Astrocyte (in vitro differentiated cells and primary cell): ENCODE results near the gene LAMA1.

ENCODE experiments used
- CTCF ChIP-seq: IDR thresholded peaks from 2 replicates; pipeline ENCODE4 v1.5.1; 2011; ENCODE audit warnings: low read depth, mild to moderate bottlenecking, inconsistent platforms, low read length, moderate library complexity; ENCODE audit not compliant: insufficient read depth
- EZH2 ChIP-seq: IDR thresholded peaks from 2 replicates; pipeline ENCODE4 v1.6.1; 2012; ENCODE audit warnings: mild to moderate bottlenecking, low read length, inconsistent platforms; ENCODE audit not compliant: insufficient read depth

- TF ChIP-seq CTCF, result no peak
- TF ChIP-seq EZH2, result no peak
Measured at GRCh38 chr18:7157760-7158159, 40.2 kb upstream of the LAMA1 start.
